ENCODE measurements around the gene TMEM132E.

The TMEM132E gene

GRCh38 chr17:34626121-34626681 is 46.8 kb downstream of the TMEM132E start:
- Histone ChIP-seq H3F3A (ENCODE audit: insufficient read depth) (no peaks in the 10 kb centered on the region), H3K27me3 (ENCODE audit: low read length) (no peaks in the 10 kb centered on the region), H3K9ac (ENCODE audit: low read length) (no peak overlapping the region), H2AFZ (ENCODE audit: low read depth, low read length, severe bottlenecking) (no peak overlapping the region), H3K4me3 (ENCODE audit: insufficient read depth, low read length, poor library complexity, severe bottlenecking) (no peak overlapping the region), H4K20me1 (ENCODE audit: low read depth, low read length) (no peaks in the 10 kb centered on the region), H3K36me3 (ENCODE audit: low read length) (no peaks in the 10 kb centered on the region), H3K79me2 (ENCODE audit: insufficient read depth, low read length) (no peaks in the 10 kb centered on the region), H3K9me3 (ENCODE audit: insufficient read depth, low read length) (no peaks in the 10 kb centered on the region), H3K27ac (ENCODE audit: low read depth, low read length) (no peak overlapping the region), H3K4me2 (ENCODE audit: low read depth, low read length, poor library complexity, severe bottlenecking) (no peak overlapping the region), H3K9me2 (replicated peaks; ENCODE audit: insufficient read depth, low read length) (no peaks in the 10 kb centered on the region)
- TF ChIP-seq EZH2phosphoT487 (conservative IDR thresholded peaks at IDR 0.05; ENCODE audit: low read length) = no peak
- TF ChIP-seq, protein P1, sequence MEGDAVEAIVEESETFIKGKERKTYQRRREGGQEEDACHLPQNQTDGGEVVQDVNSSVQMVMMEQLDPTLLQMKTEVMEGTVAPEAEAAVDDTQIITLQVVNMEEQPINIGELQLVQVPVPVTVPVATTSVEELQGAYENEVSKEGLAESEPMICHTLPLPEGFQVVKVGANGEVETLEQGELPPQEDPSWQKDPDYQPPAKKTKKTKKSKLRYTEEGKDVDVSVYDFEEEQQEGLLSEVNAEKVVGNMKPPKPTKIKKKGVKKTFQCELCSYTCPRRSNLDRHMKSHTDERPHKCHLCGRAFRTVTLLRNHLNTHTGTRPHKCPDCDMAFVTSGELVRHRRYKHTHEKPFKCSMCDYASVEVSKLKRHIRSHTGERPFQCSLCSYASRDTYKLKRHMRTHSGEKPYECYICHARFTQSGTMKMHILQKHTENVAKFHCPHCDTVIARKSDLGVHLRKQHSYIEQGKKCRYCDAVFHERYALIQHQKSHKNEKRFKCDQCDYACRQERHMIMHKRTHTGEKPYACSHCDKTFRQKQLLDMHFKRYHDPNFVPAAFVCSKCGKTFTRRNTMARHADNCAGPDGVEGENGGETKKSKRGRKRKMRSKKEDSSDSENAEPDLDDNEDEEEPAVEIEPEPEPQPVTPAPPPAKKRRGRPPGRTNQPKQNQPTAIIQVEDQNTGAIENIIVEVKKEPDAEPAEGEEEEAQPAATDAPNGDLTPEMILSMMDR (IDR thresholded peaks at IDR 0.05; ENCODE audit: insufficient read depth, low read length, poor library complexity, severe bottlenecking) = no peak

DNA sequence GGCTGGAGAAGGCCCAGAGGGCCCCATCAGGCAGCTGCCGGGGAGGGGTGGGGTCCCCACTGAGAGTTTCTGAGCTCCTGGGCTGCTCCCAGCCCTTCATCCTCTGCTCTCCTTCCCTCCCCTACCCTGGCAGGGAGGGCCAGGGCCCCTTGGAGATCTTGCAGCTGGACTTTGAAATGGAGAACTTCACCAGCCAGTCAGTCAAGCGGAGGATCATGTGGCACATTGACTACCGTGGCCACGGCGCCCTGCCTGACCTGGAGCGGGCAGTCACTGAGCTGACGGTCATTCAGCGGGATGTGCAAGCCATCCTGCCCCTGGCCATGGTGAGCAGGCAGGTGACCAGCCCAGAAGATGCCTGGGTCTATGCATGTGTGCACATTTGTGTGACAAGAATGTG is 49.5 kb downstream of the TMEM132E start:
- H3K27me3 ChIP-seq (ENCODE audit: low read length) = no peaks in the 10 kb centered on the region
- H3K9ac ChIP-seq (ENCODE audit: low read length) = no peak overlapping the region
- TF ChIP-seq, protein P1 (IDR thresholded peaks at IDR 0.05; ENCODE audit: insufficient read depth, low read length, poor library complexity, severe bottlenecking) = no peak
- TF ChIP-seq EZH2phosphoT487 (conservative IDR thresholded peaks at IDR 0.05; ENCODE audit: low read length) = no peak
- no peak overlapping the region for H3K27ac ChIP-seq (ENCODE audit: low read depth, low read length)
- no peaks in the 10 kb centered on the region for H4K20me1 ChIP-seq (ENCODE audit: low read depth, low read length)
- H3F3A ChIP-seq (ENCODE audit: insufficient read depth) = no peaks in the 10 kb centered on the region
- no peak overlapping the region for H3K4me2 ChIP-seq (ENCODE audit: low read depth, low read length, poor library complexity, severe bottlenecking)
- H3K36me3 ChIP-seq (ENCODE audit: low read length) = no peaks in the 10 kb centered on the region
- no peak overlapping the region for H2AFZ ChIP-seq (ENCODE audit: low read depth, low read length, severe bottlenecking)
- H3K9me2 ChIP-seq (replicated peaks; ENCODE audit: insufficient read depth, low read length) = no peaks in the 10 kb centered on the region
- no peaks in the 10 kb centered on the region for H3K79me2 ChIP-seq (ENCODE audit: insufficient read depth, low read length)
- no peak overlapping the region for H3K4me3 ChIP-seq (ENCODE audit: insufficient read depth, low read length, poor library complexity, severe bottlenecking)
- no peaks in the 10 kb centered on the region for H3K9me3 ChIP-seq (ENCODE audit: insufficient read depth, low read length)

DNA sequence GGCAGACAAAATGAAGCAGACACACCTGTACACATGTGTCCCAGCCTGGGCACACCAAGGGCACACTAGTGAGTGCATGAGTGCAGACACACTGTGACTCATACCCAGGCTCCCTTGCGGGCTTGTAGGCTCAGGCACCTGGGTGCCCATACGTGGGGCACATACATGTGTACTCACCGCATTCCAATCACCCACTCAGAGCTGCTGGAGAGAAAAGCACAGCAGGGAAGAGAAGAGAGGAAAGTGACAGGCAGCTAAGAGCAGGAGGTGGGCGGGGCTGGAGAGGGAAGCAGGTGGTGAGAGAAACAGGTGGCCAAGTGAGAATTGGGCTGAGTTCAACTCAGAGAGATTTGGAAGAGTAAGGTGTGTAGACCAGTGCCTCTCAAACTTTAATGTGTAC is 54.0 kb downstream of the TMEM132E start:
- no peaks in the 10 kb centered on the region for H3K27me3 ChIP-seq (ENCODE audit: low read length)
- H2AFZ ChIP-seq (ENCODE audit: low read depth, low read length, severe bottlenecking) = no peak overlapping the region

More for the DNA sequence above, 54.0 kb downstream of the TMEM132E start:
- H3K27ac ChIP-seq (ENCODE audit: low read depth, low read length) = no peak overlapping the region
- H3K9ac ChIP-seq (ENCODE audit: low read length) = no peak overlapping the region
- H3K79me2 ChIP-seq (ENCODE audit: insufficient read depth, low read length) = no peaks in the 10 kb centered on the region
- H3K36me3 ChIP-seq (ENCODE audit: low read length) = no peaks in the 10 kb centered on the region
- TF ChIP-seq, protein P1 (IDR thresholded peaks at IDR 0.05; ENCODE audit: insufficient read depth, low read length, poor library complexity, severe bottlenecking) = no peak
- no peak for TF ChIP-seq EZH2phosphoT487 (conservative IDR thresholded peaks at IDR 0.05; ENCODE audit: low read length)
- H4K20me1 ChIP-seq (ENCODE audit: low read depth, low read length) = no peaks in the 10 kb centered on the region
- no peak overlapping the region for H3K4me3 ChIP-seq (ENCODE audit: insufficient read depth, low read length, poor library complexity, severe bottlenecking)
- no peaks in the 10 kb centered on the region for H3K9me3 ChIP-seq (ENCODE audit: insufficient read depth, low read length)
- no peaks in the 10 kb centered on the region for H3K9me2 ChIP-seq (replicated peaks; ENCODE audit: insufficient read depth, low read length)
- no peaks in the 10 kb centered on the region for H3F3A ChIP-seq (ENCODE audit: insufficient read depth)
- no peak overlapping the region for H3K4me2 ChIP-seq (ENCODE audit: low read depth, low read length, poor library complexity, severe bottlenecking)
